Spleen (tissue), 10 donors: ENCODE results near the gene KIF3B. TPM values are rescaled to one million over a fixed set of nuclear protein-coding genes. Genes with fewer than 3 reads are reported as not detected.

ENCODE experiments used
- polyA plus RNA-seq, 3 donors: library from polyadenylated mRNA; stranded (reverse); fragments of 200-250 nt; gene quantifications; one replicate each; pipeline ENCODE4 v1.2.1, GENCODE V29; 2013
- total RNA-seq, 7 donors: library from RNA; depleted of rRNA in 3 of 7; stranded (reverse); fragments of >200 nt in 3 of 7; fragmentation: NEBNext Ultra II Directional in 4 of 7; extraction: Animal tissue kit (Norgen Biotek cat#: 25700) in 4 of 7; gene quantifications; one replicate each; pipeline versions ENCODE4 v1.1.0 to v1.2.1, GENCODE V29; 2016 to 2021
- donor health status: healthy with polysubstance abuse.
- donor health status: DM: no; HTN: no; CAD: no; lungs with moderate emphysema.
- donor health status: DM: no; HTN: no; CAD: no.
- donor health status: Bipolar disorder and iron deficiency.
- donor health status: healthy.
- donor health status: DM: no; HTN: no; CAD: no.
- donor health status: DM: yes; HTN: yes; CAD: no.

Gene KIF3B
- total and polyA plus RNA-seq, 10 donors = 3.8 to 25.9 (median 20.0) TPM

Other genes starting within 250 kb of the KIF3B start
- gene HCK, start 225.4 kb upstream of the KIF3B start, total RNA-seq = 100 to 1,000 TPM; 139 to 341 (median 155) TPM
- 10 to 100 TPM; 44.3 to 76.4 (median 53.0) TPM for gene HCK, start 225.4 kb upstream of the KIF3B start, polyA plus RNA-seq
- gene TM9SF4, start 167.9 kb upstream of the KIF3B start, total RNA-seq = 10 to 100 TPM; 33.6 to 58.3 (median 42.7) TPM
- 10 to 100 TPM; 12.0 to 13.7 (median 13.3) TPM for gene TM9SF4, start 167.9 kb upstream of the KIF3B start, polyA plus RNA-seq
- gene PLAGL2, start 69.9 kb upstream of the KIF3B start, total RNA-seq = 10 to 100 TPM; 11.9 to 16.6 (median 12.5) TPM
- gene PLAGL2, start 69.9 kb upstream of the KIF3B start, polyA plus RNA-seq = 1 to 10 TPM; 2.2 to 4.0 (median 2.2) TPM
- gene POFUT1, start 69.8 kb upstream of the KIF3B start, total RNA-seq = 10 to 100 TPM; 19.5 to 26.3 (median 21.5) TPM
- gene POFUT1, start 69.8 kb upstream of the KIF3B start, polyA plus RNA-seq = 1 to 10 TPM; 3.8 to 7.5 (median 4.7) TPM
- gene ASXL1, start 80.7 kb downstream of the KIF3B start, total RNA-seq = 100 to 1,000 TPM in 4 of 7 donors, 10 to 100 TPM in 3; 88.2 to 149 (median 101) TPM
- gene ASXL1, start 80.7 kb downstream of the KIF3B start, polyA plus RNA-seq = 10 to 100 TPM; 14.1 to 33.6 (median 29.4) TPM